Neural progenitor cell (in vitro differentiated cells): ENCODE results near the gene AKAP1.

Experiments used
- CTCF ChIP-seq: fragments of 200-600 bp; sonication (generic); IDR thresholded peaks from 2 replicates; pipeline ENCODE4 v1.5.1; 2017; ENCODE audit warnings: antibody characterized with exemption, mild to moderate bottlenecking
- EZH2 ChIP-seq: fragments of 200-600 bp; sonication (generic); IDR thresholded peaks from 2 replicates; pipeline ENCODE4 v1.6.1; 2017; ENCODE audit warnings: antibody characterized with exemption, mild to moderate bottlenecking, moderate library complexity

GRCh38 chr17:57165754-57166153, 80.7 kb downstream of the AKAP1 start:
- no peak for TF ChIP-seq CTCF
- no peak for TF ChIP-seq EZH2
